Activated CD4-positive, alpha-beta T cell treated with anti-CD3 and anti-CD28 coated beads for 1 hour (primary cell): Measurements from ENCODE around the gene N4BP3.
"Not testable (repeated sequence)": the region's sequence is repeated elsewhere in the genome, so short reads cannot be mapped to it uniquely, and the experiment has no call there.

Source experiments
- DNase-seq: peaks from one replicate; pipeline ENCODE4 v3.0.0-alpha.2; 2020

Gene N4BP3, protein sequence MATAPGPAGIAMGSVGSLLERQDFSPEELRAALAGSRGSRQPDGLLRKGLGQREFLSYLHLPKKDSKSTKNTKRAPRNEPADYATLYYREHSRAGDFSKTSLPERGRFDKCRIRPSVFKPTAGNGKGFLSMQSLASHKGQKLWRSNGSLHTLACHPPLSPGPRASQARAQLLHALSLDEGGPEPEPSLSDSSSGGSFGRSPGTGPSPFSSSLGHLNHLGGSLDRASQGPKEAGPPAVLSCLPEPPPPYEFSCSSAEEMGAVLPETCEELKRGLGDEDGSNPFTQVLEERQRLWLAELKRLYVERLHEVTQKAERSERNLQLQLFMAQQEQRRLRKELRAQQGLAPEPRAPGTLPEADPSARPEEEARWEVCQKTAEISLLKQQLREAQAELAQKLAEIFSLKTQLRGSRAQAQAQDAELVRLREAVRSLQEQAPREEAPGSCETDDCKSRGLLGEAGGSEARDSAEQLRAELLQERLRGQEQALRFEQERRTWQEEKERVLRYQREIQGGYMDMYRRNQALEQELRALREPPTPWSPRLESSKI

DNA sequence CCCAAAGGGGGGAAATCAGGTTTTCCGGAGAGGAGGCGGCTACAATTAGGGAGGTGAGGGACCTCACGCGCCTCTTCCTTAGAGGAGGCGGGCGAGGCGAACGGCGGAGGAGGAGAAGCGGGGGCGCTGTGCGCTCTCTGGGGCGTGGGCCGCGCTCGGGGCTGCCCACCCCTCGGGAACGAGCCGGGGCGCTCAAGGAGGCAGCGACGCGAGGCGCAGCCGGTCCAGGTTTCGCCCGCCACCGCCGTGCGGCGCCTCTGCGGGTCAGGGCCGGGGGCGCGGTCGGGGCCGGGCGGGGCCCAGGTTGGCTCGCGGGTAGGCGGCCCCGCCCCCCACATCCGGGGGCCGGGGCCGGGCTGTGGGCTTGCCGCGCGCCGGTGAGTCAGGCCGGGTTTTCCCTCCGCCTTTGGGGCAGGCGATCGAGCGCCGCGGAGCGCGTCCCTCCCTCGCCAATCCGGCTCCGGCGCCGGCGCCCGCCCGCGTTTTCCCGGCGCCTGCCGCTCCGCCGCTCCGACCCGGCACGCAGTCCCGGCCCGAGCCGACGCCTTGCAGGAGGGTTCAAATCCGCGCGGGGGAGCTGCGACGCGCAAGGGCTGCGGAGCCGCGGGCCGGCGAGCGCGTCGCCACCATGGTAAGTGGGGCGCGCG is at the start of gene N4BP3:
Gene N4BP3 (plus strand): TSS at position 392 of the 647 bp plus-strand sequence. CDS start 6,052 bp downstream, outside the sequence.
- DNase-seq: peak; percentile 75

DNA sequence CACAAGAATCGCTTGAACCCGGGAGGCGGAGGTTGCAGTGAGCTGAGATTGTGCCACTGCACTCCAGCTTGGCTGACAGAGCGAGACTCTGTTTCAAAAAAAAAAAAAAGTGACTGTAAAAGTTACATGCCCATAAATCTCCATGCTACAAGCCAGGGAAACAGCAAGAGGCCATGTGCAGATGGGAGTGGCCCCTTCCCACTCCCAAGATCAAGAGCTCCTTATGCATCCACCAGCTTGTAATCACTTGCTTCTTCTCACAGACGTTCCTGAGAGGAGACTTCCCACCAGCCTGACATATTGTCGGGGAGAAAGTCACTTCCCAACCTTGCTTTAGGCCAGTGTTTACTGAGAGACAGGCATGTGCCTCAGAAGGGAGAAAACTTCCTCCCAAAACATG is 45.6 kb upstream of the N4BP3 start:
- no peak for DNase-seq

GRCh38 chr5:178068293-178068692 is 45.0 kb upstream of the N4BP3 start:
- no peak for DNase-seq

- no peak for DNase-seq
These were observed 43.4 kb upstream of the N4BP3 start for GRCh38 chr5:178069909-178070308.

DNA sequence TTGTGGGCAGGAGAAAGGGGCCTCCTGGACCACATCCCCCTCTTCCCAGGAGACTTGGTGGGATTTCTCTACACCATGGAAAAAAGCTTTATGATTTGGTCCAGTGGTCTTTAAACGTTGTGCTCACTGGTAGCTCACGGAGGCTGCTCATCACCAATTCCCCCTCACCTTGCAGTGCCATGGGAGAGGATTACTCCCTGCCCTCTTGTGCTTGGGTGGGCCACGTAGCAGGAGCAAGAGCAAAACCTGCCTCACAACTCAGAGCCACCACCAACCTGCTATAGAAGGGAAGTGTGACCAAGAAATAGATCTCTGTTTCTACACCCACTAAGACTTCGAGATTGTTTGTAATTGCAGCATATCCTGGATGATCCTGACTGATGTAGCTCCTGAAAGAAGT is 42.2 kb upstream of the N4BP3 start:
- no peak for DNase-seq

- DNase-seq: no peak
These were observed 40.6 kb upstream of the N4BP3 start for GRCh38 chr5:178072749-178073148.

DNA sequence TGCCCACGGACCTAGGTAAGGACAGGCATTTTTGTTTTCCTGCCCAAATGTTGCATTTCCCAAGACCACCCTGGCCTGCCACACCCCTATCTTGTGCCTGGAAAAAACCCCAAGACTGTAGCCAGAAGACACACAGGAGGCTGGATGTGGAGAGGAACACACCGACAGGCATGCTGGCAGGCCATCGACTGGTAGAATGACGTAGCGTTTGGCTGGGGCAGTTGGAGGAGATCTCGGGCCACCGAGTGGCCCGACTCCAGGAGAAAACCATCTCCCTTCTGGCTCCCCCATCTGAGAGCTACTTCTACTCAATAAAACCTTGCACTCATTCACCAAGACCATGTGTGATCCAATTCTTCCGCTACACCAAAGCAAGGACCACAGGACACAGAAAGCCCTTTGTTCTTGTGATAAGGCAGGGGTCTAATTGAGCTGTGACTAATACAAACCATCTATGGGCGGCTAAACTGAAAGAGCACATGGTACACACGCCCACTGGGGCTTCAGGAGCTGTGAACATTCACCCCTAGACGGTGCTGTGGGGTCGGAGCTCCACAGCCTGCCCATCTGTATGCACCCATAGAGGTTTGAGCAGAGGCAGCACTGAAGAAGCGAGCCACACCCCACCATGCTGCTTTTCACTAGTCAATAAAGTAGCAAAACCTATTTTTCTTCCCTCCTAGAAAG is 38.9 kb upstream of the N4BP3 start:
- DNase-seq: no peak

- DNase-seq: not testable (repeated sequence)
These were observed 36.4 kb upstream of the N4BP3 start for GRCh38 chr5:178076965-178077364.

GRCh38 chr5:178077751-178078150 is 35.6 kb upstream of the N4BP3 start:
- DNase-seq: no peak

DNA sequence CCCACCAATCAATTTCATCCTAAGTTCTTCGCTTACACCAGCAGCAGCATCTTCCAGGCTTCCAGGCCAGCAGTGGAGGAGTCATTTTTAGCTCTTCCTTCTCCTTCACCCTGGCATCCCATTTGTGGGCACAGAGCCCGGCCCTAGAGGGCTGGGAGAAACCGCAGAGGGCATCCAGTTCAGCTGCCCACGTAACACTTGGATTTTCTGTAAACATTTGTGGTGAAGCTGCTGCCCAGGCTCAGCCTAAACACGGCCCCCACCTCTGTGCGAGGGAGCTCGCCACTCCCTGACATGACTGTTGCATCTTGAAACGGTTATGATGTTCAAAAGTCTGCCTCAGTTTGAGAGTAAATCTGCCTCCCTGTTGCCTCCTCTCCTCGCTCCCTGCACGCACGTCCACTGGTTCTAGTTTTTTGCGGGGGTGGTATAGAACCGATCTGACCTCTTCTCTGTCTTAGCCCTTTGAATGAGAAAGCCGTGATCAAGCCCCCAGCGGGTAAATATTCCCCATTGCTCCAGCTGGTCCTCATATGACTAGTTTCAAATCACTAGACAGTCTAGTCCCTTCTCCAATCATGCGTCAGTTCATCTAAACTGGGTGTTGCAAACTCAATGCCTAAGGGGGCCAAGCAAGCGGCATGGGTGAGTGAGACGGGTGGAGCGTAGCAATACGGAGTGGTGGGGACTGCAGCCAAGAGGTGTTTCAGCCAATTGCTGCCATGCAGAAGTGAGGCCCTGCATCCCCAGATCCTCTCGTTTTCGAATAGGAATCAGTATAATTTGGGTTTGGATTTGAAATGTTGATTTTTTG is 34.9 kb upstream of the N4BP3 start:
- DNase-seq: no peak

DNA sequence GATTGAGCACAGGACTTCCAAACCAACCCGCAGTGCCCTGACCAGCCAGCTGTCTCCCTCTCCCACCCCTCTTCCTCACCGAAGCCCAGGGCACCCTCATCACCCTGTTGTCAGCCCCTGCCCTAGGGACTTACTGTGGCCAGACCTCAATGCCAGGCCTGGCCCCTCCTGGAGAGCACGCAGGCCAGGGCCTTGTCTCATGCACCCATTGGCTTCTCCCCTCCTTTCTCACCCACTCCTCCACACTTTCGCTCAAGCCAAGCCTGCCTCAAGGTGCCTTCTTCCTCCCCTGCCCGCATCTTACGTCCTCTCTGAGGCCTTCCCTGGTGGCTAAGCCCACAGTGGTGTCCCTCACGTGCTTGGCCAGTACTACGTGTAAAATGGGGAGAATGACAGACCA is 33.3 kb upstream of the N4BP3 start:
- DNase-seq: no peak

DNA sequence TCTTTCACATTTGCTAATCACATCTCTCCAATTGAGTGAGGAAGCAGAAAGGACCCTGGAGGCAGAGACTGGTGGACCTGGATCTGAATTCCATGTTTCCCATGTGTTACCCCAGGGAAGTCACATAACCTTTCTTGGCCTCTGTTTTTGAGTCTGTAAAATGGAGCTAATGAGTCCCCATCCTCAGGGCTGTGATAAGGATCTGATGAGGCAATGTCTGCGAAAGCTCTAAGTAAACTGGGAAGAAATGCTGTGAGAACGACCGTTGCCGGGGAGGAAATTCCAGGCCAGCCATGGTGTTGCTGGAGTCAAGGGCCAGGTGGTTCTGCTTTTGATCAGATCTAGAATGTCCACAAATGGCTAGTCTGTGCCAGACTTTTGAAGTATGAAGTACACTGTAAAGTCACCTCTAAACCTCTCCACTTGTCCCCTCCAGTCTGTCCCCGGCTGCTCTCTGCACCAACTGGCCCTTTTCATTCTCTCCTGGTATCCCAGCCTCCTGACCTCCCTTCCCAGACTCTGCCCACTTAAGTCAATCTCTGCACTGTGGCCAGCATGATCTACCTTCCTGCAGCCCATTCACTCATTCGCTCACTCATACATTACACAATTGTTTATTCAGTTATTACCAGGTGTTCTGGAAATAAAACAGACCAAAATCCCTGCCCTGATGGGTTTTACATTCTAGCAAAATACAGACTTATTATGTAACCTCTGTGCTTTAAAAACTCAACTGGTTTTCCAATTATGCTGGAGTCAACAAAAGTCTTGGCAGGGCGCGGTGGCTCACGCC is 32.5 kb upstream of the N4BP3 start:
- no peak for DNase-seq

DNA sequence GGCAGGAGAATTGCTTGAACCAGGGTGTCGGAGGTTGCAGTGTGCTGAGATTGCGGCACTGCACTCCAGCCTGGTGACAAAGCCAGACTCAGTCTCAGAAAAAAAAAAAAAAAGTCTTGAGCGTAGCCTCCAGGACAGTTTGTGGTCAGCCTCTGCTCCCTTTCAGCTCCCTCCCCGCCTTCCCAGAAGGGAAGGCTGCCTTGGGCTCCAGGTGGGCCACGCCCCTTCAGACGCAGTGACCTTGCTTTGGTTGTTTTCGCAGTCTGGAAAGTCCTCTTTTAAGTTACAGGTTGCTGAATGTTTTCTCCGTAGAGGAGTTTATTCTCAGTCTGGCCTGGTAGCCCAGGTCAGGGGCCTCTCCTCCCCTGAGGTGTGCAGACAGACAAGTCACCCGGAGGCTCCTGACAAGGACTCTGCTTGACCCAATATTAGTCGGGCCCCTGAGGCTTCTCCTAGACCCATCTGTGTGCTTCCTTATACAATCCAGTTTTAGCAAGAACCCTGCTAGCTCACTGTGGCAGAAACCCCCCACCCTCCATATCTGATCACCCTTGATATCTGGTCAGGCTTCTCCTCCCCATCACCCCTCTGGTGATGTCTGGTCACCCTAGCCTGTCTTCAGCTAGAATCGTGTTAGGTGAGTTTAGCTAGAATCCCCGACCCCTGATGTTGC is 31.6 kb upstream of the N4BP3 start:
- DNase-seq: no peak

DNA sequence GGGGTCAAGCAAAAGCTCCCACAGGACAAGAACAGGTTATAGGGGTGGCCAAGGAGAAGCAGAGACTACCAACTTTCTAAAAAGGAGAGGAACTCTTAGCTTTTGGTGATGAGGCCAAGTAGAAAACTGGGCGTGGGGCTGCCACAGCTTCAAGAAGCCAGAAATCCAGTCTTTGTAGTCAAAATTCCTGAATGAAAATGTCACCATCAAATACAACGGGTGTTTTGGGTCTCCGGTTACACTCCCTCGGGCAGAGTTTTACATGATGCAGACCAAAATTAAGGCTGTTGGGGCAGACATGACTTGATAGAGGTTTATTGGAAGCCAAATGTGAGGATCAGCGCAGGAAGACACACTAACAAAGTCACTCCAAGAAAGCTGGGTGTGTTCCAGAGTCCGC is 29.4 kb upstream of the N4BP3 start:
- no peak for DNase-seq

GRCh38 chr5:178085316-178085715 is 28.0 kb upstream of the N4BP3 start:
- DNase-seq: no peak

GRCh38 chr5:178086266-178086665 is 27.1 kb upstream of the N4BP3 start:
- DNase-seq: no peak

DNA sequence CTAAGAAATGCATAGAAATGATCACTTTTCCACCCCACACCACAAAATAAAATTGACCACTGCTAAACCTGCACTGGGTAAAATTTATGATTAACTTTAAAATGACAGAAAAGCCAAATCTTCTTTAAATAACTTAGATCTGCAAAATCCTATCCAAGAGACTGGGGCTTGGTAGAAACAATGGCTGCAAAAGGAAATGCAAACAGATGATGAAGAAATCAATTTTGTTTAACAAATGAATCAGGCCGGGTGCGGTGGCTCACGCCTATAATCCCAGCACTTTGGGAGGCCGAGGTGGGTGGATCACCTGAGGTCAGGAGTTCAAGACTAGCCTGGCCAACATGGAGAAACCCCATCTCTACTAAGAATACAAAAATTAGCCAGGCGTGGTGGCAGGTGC is 26.1 kb upstream of the N4BP3 start:
- DNase-seq: not testable (repeated sequence)

DNA sequence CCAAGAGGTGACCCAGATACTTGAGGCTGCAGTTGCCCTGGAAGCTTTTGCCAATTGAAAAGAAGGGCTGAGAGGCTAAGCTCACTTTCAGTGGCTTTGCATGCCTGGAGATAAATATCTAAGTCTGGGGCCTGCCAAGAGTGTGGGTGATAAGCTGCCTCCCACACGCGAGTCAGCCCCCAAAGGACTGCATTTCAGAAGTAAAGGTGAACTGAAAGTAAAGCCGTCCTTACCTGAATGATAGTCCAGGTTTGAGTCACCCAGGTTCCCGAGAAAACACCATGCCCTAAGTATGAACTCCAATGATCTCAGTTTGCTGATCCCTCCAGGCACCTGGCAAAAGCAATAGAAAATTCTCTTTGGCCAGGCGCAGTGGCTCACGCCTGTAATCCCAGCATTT is 22.5 kb upstream of the N4BP3 start:
- no peak for DNase-seq

DNA sequence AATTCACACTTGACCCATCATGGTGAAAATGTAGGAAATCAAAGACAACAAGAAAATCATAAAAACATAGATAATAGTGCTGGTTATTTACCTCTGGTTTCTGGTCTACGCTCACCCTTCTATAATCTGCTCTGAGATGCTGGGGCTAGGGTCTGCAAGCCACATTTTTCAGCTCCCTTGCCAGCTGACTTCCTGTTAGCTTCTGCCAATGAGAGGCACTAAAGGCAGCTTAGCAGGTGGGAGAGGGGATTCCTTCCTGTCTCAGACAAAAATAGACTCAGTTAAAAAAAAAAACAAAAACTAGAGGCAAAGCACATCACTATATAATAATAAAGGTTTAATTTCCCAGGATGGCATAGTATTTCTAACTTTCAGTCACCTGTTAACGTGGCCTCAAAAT is 20.2 kb upstream of the N4BP3 start:
- no peak for DNase-seq

DNA sequence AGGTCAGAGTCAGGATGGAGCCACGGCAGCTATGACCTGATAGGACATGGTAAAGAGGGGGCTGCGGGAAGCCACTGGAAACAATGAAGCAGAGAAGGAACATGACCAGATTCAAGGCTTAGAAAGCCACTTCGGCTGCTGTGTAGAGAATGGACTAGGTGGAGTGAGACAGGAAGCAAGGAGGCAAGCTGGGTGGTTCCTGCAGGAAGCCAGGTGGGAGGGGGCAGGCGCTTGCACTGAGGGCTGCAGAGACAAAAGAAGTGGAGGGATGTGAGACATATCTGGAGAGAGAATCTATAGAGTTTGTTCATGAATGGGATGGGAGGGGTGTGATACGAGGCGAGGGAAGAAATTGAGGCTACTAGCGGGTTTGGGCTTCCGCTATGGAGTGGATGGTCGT is 19.0 kb upstream of the N4BP3 start:
- no peak for DNase-seq

DNA sequence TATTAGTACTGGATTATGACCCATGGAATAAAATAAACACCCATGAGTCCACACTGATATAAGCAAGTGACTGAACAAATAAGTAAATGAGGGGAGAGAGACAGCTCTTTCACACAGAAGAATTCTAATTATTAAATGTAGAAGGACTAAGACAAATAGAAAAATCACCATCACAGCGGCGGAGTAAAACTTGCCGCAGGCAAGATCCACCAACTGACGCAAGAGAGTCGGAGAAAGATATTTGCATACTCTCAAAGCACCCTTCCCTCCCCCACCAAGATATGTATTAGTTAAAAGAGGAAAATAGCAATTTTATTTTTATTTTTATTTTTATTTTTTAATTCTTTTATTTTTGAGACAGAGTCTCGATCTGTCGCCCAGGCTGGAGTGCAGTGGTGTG is 14.6 kb upstream of the N4BP3 start:
- DNase-seq: no peak
